ENCODE results near the gene TADA2B. TPM values are rescaled to one million over a fixed set of nuclear protein-coding genes. Genes with fewer than 3 reads are reported as not detected.

TADA2B gene
- total RNA-seq, 1 donor from 2014 or later = 37.3 TPM

DNA sequence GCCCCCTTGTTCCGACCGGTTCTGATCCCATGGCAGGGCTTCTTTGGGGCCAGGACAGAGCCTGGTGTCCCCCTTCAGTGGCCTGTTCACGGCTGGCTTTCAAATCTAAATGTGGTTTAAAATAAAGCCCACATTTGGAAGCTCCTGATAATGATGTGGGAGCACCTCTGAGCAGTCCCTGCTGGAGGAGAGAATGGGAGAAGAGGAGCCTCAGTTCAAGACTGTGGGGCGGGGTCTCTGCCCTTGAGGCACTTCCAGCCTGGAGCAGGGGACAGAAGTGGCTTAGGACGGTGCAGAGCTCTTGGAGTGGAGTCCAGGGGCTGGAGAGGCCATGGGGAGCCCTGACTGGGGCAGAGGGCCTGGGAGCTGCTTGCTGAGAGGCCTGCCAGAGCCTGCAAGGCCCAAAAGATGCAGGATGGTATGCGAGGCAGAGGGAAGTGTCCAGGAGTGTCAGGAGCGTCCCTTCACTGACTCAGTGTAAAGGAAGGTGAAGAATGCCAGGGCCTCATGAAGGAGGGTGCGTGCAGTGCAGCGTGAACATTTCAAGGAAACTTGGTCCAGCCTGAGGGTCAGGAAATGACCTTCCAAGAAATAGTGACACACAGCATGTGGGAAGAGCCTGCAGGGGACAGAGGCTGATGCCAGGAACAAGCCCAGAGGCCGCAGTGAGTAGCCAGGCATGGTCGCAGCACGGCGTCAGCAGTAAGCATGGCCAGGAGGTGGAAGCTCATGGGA is 21.1 kb upstream of the TADA2B start:
- no peaks in the 10 kb centered on the region for H3K9me3 ChIP-seq
- no peak overlapping the region for H3K27ac ChIP-seq
- no peaks in the 10 kb centered on the region for H3K4me1 ChIP-seq
- TF ChIP-seq, protein P1, sequence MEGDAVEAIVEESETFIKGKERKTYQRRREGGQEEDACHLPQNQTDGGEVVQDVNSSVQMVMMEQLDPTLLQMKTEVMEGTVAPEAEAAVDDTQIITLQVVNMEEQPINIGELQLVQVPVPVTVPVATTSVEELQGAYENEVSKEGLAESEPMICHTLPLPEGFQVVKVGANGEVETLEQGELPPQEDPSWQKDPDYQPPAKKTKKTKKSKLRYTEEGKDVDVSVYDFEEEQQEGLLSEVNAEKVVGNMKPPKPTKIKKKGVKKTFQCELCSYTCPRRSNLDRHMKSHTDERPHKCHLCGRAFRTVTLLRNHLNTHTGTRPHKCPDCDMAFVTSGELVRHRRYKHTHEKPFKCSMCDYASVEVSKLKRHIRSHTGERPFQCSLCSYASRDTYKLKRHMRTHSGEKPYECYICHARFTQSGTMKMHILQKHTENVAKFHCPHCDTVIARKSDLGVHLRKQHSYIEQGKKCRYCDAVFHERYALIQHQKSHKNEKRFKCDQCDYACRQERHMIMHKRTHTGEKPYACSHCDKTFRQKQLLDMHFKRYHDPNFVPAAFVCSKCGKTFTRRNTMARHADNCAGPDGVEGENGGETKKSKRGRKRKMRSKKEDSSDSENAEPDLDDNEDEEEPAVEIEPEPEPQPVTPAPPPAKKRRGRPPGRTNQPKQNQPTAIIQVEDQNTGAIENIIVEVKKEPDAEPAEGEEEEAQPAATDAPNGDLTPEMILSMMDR (IDR thresholded peaks at IDR 0.05) = no peak
- peaks cover 53 to 76% of the 10 kb centered on the region in 2 donors for H3K36me3 ChIP-seq
- no peak for DNase-seq (ENCODE audit: low spot score in 2 of 2)
- no peaks in the 10 kb centered on the region for H3K27me3 ChIP-seq
- intact Hi-C loops (cut with DNase I) = no loop called here
- no peak overlapping the region for H3K4me3 ChIP-seq

DNA sequence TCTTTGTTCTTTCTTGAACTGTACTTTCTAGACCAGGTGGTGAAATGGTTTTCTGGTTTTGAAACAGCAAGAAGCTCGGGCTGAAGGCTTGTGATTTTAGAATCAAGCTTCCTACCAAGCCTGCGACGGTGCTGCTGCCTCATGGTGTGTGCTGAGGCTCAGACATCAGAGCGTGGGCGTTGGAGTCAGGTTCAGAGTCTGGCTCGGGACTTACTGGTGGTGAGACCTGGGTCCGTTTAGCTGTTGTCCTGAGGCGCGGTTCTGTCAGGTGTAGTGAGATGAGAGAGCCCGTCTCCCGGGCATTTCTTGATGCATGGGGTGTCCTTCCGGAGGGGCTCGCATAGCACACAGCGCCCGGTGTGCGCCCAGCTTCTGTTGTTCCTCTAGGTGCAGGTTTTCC is 19.7 kb upstream of the TADA2B start:
- intact Hi-C loops (cut with DNase I) = no loop called here
- no peak overlapping the region for H3K4me3 ChIP-seq
- H3K27ac ChIP-seq = no peak overlapping the region
- H3K9me3 ChIP-seq = no peaks in the 10 kb centered on the region
- no peaks in the 10 kb centered on the region for H3K4me1 ChIP-seq
- no peak for DNase-seq (ENCODE audit: low spot score in 2 of 2)
- peaks cover 41 to 70% of the 10 kb centered on the region in 2 donors for H3K36me3 ChIP-seq
- H3K27me3 ChIP-seq = no peaks in the 10 kb centered on the region
- TF ChIP-seq, protein P1 (IDR thresholded peaks at IDR 0.05) = no peak

DNA sequence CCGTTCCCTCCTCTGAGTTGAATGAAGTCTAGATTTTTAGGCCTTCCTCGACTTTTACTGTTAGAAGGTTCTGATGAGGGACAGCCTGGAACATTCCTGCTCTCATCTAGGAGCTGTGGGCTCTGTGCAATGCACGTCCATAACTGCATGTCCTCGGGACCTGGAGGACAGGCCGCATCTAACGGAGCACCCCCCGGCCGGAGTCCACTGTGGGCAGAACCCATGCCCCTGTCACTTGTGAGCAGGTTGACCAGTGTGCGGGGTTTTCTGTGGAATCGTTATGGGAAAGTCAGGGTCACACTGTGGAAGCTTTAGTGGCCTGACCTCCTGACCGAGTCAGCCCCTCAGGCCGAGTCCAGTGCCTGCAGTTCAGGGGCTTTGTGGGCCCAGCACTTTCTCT is 19.3 kb upstream of the TADA2B start:
- Histone ChIP-seq H3K9me3 (no peaks in the 10 kb centered on the region), H3K36me3 (peaks cover 41 to 68% of the 10 kb centered on the region in 2 donors), H3K27ac (no peak overlapping the region), H3K4me1 (no peaks in the 10 kb centered on the region), H3K27me3 (no peaks in the 10 kb centered on the region), H3K4me3 (no peak overlapping the region)
- intact Hi-C loops (cut with DNase I) = no loop called here
- TF ChIP-seq, protein P1 (IDR thresholded peaks at IDR 0.05) = no peak
- DNase-seq (ENCODE audit: low spot score in 2 of 2) = no peak

DNA sequence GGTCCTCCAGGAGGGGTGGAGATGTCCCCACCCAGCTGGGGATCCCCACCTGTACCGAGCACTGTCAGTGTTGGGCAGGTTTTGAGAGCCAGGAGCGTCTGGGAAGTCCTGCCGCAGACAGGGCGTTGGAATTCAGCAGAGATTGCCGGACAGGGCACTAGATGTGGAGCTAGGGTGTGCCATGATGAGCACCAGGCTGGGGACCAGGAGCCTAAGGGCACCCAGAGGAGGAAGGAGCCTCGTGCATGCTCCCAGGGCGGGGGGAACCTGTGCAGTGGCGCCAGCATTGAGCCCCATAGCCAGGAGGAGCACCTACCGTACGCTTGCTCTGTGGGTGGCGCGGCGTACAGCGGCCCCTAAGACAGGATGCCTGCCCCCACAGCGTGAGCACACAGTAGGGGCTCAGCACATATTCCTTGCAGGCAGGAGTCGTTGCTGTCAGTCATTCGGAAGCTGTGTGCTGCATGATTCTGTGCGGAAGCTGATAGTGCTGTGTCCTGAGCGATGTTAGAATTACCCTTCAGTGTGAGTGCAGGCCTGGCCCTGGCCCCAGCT is 18.8 kb upstream of the TADA2B start:
- intact Hi-C loops (cut with DNase I) = no loop called here
- Histone ChIP-seq H3K4me1 (no peaks in the 10 kb centered on the region), H3K27ac (no peak overlapping the region), H3K36me3 (peaks cover 43 to 68% of the 10 kb centered on the region in 2 donors), H3K27me3 (no peaks in the 10 kb centered on the region), H3K9me3 (no peaks in the 10 kb centered on the region), H3K4me3 (no peak overlapping the region)
- TF ChIP-seq, protein P1 (IDR thresholded peaks at IDR 0.05) = no peak
- DNase-seq (ENCODE audit: low spot score in 2 of 2) = no peak

DNA sequence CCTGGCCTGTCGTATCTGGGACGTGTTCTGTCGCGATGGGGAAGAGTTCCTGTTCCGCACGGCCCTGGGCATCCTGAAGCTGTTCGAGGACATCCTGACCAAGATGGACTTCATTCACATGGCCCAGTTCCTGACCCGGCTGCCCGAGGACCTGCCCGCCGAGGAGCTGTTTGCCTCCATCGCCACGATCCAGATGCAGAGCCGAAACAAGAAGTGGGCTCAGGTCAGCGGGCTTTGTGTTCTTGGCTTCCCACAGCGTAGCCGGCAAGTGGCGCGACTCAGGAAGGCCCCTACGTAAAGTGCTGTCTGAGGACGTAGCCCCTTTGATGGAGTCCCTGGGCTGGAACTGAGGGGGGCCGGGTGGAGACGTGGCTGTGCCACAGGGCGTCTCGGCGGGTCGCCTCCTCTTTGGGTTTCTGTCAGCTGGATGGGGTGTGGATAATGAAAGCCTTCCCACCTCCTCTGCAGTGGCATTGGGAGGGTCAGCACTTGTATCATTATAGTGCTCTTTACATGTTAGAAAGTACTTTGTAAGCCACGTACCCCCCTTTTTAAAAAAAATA is 18.1 kb upstream of the TADA2B start:
- Histone ChIP-seq H3K27ac (no peak overlapping the region), H3K9me3 (no peaks in the 10 kb centered on the region), H3K36me3 (peaks cover 48 to 71% of the 10 kb centered on the region in 2 donors), H3K4me3 (no peak overlapping the region), H3K27me3 (no peaks in the 10 kb centered on the region), H3K4me1 (no peaks in the 10 kb centered on the region)
- DNase-seq (ENCODE audit: low spot score in 2 of 2) = no peak
- intact Hi-C loops (cut with DNase I) = no loop called here
- TF ChIP-seq, protein P1 (IDR thresholded peaks at IDR 0.05) = no peak
